Mammary epithelial cell (primary cell): ENCODE results near the gene ASCC3.

Experiments
- EZH2 ChIP-seq: IDR thresholded peaks from 2 replicates; pipeline ENCODE4 v1.6.1; 2012; ENCODE audit warnings: low read length, inconsistent platforms, borderline replicate concordance
- TF ChIP-seq, protein P1 (sequence below), 2 donors: IDR thresholded peaks in 1 of 2; conservative IDR thresholded peaks in 1 of 2; 2 replicates each; pipeline ENCODE4 v1.5.1; 2011 to 2012; ENCODE audit warnings: inconsistent platforms in 2 of 2, low read length in 2 of 2, mild to moderate bottlenecking in 2 of 2, control low read depth in 1 of 2, low read depth in 1 of 2; ENCODE audit not compliant: insufficient read depth in 1 of 2; ENCODE audit errors: extremely low read depth in 1 of 2

DNA sequence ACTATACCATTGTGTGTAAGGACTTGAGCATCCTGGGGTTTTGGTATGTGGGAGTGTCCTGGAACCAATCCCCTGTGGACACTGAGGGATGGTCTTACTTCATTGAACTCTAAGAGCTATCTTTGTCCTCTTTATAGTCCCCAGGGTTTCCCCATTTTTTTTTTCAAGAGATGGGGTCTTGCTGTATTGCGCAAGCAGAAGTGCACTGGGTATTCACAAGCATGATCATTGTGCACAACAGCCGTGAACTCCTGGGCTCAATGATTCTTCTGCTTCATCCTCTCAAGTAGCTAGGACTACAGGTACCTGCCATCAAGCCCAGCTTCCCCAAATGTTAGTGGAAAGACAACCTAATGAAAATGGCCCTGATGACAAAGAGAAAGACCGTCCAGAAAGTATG lies 2.2 kb upstream of the ASCC3 start:
- TF ChIP-seq, protein P1, sequence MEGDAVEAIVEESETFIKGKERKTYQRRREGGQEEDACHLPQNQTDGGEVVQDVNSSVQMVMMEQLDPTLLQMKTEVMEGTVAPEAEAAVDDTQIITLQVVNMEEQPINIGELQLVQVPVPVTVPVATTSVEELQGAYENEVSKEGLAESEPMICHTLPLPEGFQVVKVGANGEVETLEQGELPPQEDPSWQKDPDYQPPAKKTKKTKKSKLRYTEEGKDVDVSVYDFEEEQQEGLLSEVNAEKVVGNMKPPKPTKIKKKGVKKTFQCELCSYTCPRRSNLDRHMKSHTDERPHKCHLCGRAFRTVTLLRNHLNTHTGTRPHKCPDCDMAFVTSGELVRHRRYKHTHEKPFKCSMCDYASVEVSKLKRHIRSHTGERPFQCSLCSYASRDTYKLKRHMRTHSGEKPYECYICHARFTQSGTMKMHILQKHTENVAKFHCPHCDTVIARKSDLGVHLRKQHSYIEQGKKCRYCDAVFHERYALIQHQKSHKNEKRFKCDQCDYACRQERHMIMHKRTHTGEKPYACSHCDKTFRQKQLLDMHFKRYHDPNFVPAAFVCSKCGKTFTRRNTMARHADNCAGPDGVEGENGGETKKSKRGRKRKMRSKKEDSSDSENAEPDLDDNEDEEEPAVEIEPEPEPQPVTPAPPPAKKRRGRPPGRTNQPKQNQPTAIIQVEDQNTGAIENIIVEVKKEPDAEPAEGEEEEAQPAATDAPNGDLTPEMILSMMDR (conservative IDR thresholded peaks at IDR 0.05 in 1 of 2, IDR thresholded peaks at IDR 0.05 in 1 of 2; ENCODE audit: extremely low read depth in 1 of 2, insufficient read depth in 1 of 2, low read depth in 1 of 2, low read length in 2 of 2): no peak
- no peak for TF ChIP-seq EZH2
